Stimulated activated CD4-positive, alpha-beta T cell treated with anti-CD3 and anti-CD28 coated beads, Interleukin-2, amount 100 ng/mL, for 24 hours (primary cell): ENCODE measurements around the gene ZDHHC17.

Experiments used
- DNase-seq, 2 donors: peaks; one replicate each; pipeline ENCODE4 v3.0.0-alpha.2; 2020

The ZDHHC17 gene

DNA sequence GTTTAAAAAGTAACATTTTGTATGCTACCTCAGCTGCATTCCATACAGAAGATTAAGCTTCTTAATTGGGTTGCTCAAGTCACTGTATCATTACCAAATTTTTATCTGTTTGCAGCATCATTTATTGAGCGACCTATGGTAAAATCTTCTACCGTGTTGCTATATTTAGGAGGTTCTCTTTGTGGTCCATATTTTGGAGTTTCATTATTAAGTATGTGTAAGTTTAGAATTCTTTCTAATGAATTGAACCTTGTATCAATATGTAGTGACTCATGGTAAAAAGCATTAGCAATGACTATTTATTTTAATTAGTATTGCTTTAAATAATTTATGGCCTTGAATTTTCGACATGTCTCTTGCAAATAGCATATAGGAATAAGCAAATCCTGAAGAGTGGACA lies 72.7 kb downstream of the ZDHHC17 start:
- DNase-seq = no peak

GRCh38 chr12:76847260-76847659 lies 83.3 kb downstream of the ZDHHC17 start:
- no peak for DNase-seq

DNA sequence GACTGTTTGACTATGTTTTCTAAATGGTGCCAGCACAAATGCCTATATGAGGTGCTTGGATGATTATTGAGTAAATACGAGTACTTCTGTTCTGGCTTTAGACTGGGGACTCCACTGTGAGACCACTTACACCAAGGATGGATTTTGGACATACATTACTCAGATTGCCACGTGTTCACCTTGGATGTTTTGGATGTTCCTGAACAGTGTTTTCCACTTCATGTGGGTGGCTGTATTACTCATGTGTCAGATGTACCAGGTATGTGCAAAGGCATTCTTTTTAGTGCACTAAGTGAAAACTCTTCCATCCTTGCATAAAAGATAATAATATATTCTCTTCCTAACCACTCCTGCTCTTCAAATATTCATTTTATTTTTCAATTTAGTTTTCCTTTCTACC lies 84.2 kb downstream of the ZDHHC17 start:
- no peak for DNase-seq

- no peak for DNase-seq
Observed at GRCh38 chr12:76852106-76852505, 88.2 kb downstream of the ZDHHC17 start.

DNA sequence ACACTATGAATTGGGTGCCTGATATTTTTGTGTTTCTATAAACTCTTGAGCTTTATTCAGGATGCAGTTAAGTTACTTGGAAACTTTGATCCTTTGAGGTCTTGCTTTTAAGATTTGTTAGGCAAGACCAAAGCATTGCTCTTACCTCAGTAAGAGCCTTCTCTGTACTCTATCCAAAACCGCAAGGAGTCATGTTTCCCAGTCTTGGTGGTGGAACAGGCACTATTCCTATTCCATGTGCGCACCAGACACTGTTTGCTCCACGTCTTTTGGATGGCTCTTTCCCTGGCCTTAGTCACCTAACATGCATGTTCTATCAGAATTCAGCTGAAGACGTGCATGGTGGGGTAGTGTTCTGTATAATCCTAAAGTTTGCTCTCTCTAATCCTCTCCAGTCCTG lies 91.4 kb downstream of the ZDHHC17 start:
- DNase-seq = no peak

- no peak for DNase-seq
Observed at GRCh38 chr12:76856018-76856644, 92.2 kb downstream of the ZDHHC17 start.

- DNase-seq = no peak
Observed at GRCh38 chr12:76859611-76860010, 95.7 kb downstream of the ZDHHC17 start.

GRCh38 chr12:76860256-76860655 lies 96.3 kb downstream of the ZDHHC17 start:
- no peak for DNase-seq

DNA sequence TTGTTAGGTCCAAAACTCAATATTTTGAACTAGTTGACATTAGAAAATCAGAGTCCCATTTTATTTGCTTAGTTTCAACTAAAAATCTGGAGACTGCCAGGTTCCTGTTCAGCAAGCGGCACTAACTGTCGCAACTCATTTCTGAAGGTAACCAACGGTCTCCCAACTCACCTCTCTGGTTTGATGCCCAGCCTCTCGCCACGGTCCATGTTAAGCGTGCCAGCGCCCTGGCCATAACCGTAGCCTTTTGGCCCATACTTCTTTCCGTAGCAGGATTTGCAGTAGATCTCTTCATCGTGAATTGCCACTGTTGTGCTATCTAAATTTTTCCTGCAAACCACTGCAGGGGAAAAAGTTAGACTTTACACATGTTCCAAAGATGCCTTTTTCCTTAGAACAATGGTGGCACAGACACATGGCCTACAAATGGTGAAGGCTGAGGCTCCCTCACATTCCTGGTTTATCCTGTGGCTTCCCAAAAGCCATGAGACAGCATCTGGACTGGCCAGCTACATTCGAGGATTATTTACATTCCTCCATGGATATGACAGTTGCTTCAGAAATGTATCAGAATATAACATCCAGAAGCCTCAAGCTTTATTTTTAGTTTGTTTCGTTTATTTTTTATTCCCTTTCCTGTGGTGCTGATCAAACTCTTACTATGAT lies 99.2 kb downstream of the ZDHHC17 start:
- DNase-seq = no peak

DNA sequence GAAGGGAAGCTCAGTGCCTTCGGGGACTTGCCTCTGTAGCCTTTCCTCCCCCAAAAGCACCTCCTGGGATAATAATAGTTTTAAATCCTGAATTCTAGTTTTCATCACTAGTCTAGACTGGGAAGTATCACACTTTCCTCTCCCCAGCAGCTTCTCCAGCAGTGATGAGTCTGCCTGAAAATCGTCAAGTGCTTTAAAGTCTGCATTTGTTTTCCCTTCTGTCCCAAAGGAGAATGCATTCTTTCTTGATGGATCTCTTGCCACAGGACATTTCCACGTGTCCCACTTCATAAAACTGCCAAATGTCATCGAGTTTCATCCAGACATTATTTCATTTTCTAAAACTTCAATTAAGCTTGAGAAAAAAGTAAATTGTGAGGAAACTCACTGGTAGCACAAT lies 99.9 kb downstream of the ZDHHC17 start:
- no peak for DNase-seq

GRCh38 chr12:76864791-76865400 lies 101.0 kb downstream of the ZDHHC17 start:
- DNase-seq = no peak

DNA sequence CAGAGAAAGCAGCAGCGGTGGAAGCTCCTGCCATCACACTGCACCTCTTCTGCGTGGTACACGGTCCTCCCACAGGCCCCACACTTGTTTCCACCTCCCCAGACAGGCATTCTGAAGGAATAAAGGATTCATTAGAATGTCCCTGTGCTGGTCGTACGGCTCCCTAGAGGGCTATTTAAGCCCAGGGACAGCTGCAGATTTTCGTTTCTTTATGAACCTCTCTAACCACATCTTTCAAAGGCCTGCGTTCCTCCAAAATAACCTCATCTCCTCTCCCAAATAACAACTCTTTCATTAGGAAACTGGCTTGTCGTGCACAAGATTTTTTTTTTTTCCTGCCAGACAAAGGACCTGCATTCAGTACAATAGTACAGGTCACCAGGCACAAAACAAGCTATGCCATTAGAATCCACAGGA lies 102.2 kb downstream of the ZDHHC17 start:
- DNase-seq = no peak

GRCh38 chr12:76866726-76867125 lies 102.8 kb downstream of the ZDHHC17 start:
- DNase-seq = no peak

DNA sequence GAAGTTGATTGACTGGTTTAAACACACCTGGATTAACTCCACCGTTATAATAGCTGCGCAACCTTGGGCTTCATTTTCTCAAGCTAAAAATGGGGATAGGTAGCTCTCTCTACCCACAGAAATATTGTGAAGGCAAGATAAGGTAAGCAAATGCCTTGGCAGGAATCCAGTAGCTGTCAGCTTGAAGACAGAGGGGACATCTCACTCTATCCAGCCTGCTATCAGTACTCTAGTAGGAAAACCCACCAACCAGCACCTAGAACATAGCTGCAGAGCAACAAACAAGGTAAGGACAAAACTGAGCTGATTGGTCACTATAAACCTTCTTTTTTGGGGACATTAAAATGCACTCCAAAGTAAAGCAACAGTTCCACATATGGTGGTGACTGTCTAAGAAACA lies 107.2 kb downstream of the ZDHHC17 start:
- no peak for DNase-seq

DNA sequence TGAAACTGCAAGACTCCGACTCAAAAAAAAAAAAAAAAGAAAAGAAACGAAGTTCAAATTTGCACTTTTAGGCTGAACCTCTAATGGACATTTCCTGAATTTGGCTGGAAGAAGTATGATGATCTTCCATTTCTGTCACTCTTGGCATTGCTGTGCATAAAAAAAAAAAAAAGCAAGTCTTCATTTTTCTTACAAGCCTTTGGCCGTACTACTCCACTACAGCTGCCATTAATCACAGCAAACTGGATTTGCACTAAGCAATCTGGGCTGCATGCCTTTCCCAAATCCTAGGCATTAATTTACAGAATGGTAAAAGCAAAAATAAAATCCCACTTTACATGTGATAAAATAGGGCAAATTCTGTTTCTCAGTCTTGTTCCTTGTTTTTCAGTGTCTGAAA lies 107.8 kb downstream of the ZDHHC17 start:
- DNase-seq = no peak

DNA sequence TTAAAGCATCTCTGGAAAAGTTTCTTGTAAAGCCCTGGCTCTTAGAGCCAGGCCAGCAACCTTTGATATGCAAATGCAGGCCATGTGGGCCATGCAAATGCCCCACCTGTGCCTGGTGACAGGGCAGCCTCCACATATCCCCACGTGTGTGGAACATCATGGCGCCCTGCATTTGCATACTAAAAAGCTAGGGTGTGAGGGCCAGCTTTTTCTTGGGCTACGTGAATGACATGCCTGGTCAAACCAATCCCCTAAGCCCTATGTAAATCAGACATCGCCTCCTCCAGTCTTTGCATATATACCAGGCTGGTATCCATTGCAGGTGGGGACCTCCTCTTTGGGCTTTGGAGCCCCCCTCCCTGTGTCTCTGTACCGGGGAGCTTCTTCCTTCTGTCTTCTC lies 108.5 kb downstream of the ZDHHC17 start:
- no peak for DNase-seq

GRCh38 chr12:76874027-76874426 lies 110.1 kb downstream of the ZDHHC17 start:
- DNase-seq = no peak

DNA sequence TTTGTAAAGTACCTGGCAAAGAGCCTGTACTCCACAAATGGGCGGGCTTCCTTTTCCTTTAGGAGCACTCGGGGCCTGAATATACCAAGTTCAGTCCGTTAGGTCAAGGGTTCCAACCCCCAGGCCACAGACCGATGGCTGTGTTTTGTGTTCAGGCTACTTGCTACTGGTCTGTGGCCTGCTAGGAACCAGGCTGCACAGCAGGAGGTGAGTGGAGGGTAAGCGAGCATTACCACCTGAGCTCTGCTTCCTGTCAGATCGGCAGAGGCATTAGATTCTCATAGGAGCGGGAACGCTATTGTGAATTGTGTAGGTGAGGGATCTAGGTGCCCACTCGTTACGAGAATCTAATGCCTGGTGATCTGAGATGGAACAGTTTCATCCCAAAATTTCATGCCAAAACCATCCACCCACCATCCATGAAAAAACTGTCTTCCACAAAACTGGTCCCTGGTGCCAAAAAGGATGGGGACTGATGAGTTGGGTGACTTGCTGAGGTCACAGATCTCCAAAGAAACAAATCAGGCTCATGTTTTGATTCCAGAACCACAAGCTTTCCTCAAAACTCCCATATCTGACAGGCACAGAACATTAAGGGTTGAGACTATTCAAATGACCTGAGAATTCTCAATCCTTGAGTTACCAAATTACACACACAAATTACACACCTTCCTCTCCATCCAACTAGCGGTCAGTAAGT lies 110.7 kb downstream of the ZDHHC17 start:
- DNase-seq = no peak

DNA sequence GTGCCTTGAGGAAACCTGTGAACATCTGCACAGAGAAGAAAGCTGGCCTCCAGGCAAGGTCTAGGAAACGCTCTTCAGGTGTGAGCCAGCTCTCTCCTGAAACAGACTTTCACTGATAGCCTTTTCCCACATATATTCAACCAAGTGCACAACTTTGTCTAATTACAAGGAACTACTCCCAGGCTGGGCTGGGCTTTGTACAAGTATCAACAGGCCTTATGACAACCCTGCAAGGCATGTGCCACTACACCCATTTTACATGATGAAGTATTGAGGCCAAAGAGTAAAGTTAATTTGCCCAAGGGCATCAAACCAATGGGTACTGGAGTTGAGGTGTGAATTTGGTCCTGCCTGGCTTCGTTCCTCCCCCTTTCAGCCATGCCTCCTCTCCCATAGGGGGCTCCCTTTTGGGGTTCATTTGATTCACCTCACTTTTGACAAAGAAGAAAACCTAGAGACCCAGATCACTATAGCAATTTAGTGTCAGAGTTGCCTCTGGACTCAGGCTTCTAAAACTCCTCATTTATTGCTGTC lies 112.8 kb downstream of the ZDHHC17 start:
- DNase-seq = no peak

- DNase-seq = peak in 1 of 2 donors; percentile 15
Observed at GRCh38 chr12:76878099-76878898, 114.4 kb downstream of the ZDHHC17 start.

DNA sequence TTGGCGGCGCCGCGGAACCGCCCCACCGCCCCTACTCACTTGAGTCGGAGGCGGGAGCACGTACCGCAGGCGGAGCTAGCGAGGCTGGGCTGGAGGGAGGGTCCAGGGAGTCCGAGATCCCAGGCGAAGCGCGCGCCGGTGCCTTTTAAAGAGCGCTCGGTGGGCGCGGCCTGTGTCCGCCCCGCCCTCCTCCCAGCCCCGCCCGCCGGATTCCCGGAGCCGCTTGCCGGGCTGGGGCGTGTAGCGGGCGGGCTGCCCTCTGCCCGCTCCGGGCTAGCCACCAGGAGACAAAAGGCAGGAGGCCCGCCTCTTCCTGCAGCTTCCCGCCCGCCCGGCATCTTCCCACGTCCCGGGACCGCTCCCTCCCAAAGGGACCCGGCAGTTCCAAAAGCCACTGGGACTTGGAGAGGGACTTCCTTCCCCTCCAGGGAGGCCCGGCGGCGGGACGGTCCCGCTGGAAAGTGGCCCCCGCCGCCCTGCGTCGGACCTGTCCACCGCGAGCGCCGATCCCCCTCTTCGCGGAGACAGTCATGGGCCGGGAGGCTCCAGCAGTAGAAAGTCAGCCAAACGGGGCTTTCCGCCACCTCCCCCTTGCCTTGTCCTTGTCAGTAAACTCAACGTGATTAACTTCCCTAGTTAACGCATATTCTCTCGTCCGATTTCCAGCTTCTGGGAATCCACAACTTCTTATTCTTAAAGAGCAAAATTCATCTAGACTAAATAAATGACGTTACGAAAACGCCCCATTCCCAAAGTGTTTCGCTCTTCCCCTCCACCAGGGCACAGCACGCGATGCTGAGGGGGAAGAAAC lies 115.2 kb downstream of the ZDHHC17 start, which contains the start of gene CSRP2:
TSS of gene CSRP2 (minus strand) at position 121 of the 811 bp plus-strand sequence. CDS start 12,759 bp downstream, outside the sequence.
- peak; percentile 61 to 84 for DNase-seq
